ENCODE data around the gene MYO16.

DNA sequence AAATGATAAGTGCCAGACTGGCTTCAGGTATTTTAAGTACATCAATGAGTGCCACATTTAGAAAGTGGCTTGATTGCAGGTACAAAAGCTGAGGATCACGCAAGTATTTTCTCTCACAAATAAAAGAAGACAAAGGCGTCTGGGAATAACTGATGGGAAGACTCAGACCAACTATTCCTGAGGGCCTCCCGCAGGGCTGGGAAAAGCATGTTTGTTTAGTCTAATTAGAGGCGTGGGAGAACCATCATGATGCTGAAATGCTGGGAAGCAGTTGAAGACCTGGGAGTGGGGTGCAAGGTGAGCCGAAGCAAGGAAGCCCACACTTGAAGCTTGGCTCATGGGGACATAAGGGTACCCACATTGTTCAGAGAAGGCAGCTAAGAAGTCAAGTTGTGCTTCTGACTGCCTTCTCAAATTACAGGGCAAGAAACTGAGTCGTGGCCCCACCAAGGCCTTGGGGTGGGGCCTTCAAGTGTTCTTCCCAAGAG, 536.0 kb downstream of the MYO16 start:
- TF ChIP-seq, protein P1, sequence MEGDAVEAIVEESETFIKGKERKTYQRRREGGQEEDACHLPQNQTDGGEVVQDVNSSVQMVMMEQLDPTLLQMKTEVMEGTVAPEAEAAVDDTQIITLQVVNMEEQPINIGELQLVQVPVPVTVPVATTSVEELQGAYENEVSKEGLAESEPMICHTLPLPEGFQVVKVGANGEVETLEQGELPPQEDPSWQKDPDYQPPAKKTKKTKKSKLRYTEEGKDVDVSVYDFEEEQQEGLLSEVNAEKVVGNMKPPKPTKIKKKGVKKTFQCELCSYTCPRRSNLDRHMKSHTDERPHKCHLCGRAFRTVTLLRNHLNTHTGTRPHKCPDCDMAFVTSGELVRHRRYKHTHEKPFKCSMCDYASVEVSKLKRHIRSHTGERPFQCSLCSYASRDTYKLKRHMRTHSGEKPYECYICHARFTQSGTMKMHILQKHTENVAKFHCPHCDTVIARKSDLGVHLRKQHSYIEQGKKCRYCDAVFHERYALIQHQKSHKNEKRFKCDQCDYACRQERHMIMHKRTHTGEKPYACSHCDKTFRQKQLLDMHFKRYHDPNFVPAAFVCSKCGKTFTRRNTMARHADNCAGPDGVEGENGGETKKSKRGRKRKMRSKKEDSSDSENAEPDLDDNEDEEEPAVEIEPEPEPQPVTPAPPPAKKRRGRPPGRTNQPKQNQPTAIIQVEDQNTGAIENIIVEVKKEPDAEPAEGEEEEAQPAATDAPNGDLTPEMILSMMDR (IDR thresholded peaks at IDR 0.05): no peak
- no peak for TF ChIP-seq ZFX (IDR thresholded peaks at IDR 0.05; ENCODE audit: borderline replicate concordance)
